IMR-90 (cell line): ENCODE results near the gene SBNO1. TPM values are rescaled to one million over a fixed set of nuclear protein-coding genes. Genes with fewer than 3 reads are reported as not detected.

ENCODE experiments used
- ATAC-seq: fragments of 200-7000 bp; cut with Tn5 transposase; 2 replicates; pipeline ENCODE4 v1.9.1; 2020; ENCODE audit warnings: low read depth, mild to moderate bottlenecking, moderate library complexity
- BruUV-seq: library from RNA; stranded (reverse); fragments of 400-500 nt; replicated peaks from 2 replicates; lab custom pipeline; 2021; lab: Mats Ljungman, UMichigan
- CTCF ChIA-PET: fragments of 300-600 bp; formaldehyde crosslinking; extraction: SDS; loops from one replicate; lab custom pipeline; 2021; ENCODE audit warnings: antibody characterized with exemption; lab: Yijun Ruan, JAX
- POLR2A ChIA-PET: fragments of 300-600 bp; sonication (Branson Sonifier 250); formaldehyde crosslinking; loops from one replicate; lab custom pipeline; 2022; ENCODE audit warnings: antibody characterized with exemption; ENCODE audit not compliant: unreplicated experiment; lab: Charles Lee
- DNase-seq: peaks from one replicate; pipeline ENCODE4 v3.0.0; 2013
- H2AFZ ChIP-seq: replicated peaks from 2 replicates; pipeline ENCODE3; 2013; ENCODE audit warnings: low read length, mild to moderate bottlenecking; ENCODE audit not compliant: poor library complexity
- H2AK5ac ChIP-seq: 2 replicates; pipeline ENCODE4 v1.6.1; 2013; ENCODE audit warnings: low read depth, low read length, inconsistent platforms
- H2AK9ac ChIP-seq: replicated peaks from 2 replicates; pipeline ENCODE3; 2013; ENCODE audit warnings: mild to moderate bottlenecking, low read depth, low read length, moderate library complexity; ENCODE audit not compliant: poor library complexity
- H2BK120ac ChIP-seq: 2 replicates; pipeline ENCODE4 v1.6.1; 2013; ENCODE audit warnings: low read depth, low read length, inconsistent platforms
- H2BK15ac ChIP-seq: 3 replicates; pipeline ENCODE4 v1.6.1; 2013; ENCODE audit warnings: low read depth, low read length, inconsistent platforms
- H2BK20ac ChIP-seq: 2 replicates; pipeline ENCODE4 v1.6.1; 2013; ENCODE audit warnings: low read depth, mild to moderate bottlenecking, inconsistent platforms, low read length, moderate library complexity
- H2BK5ac ChIP-seq: 2 replicates; pipeline ENCODE4 v1.6.1; 2013; ENCODE audit warnings: mild to moderate bottlenecking, low read depth, low read length, inconsistent platforms; ENCODE audit not compliant: poor library complexity, severe bottlenecking
- H3K14ac ChIP-seq: replicated peaks from 2 replicates; pipeline ENCODE4 v1.6.1; 2013; ENCODE audit warnings: low read depth, low read length, inconsistent platforms
- H3K18ac ChIP-seq: 2 replicates; pipeline ENCODE4 v1.6.1; 2013; ENCODE audit warnings: low read depth, low read length, control low read depth
- H3K23ac ChIP-seq: 2 replicates; pipeline ENCODE4 v1.6.1; 2013; ENCODE audit warnings: low read depth, low read length, inconsistent platforms
- H3K27ac ChIP-seq: 2 replicates; pipeline ENCODE4 v1.5.1; 2013; ENCODE audit warnings: mild to moderate bottlenecking, control low read depth, low read length; ENCODE audit not compliant: insufficient read depth
- H3K27me3 ChIP-seq: 2 replicates; pipeline ENCODE4 v1.6.1; 2013; ENCODE audit warnings: low read length; ENCODE audit not compliant: control insufficient read depth, insufficient read depth
- H3K36me3 ChIP-seq: 2 replicates; pipeline ENCODE4 v1.6.1; 2013; ENCODE audit warnings: low read length, mixed read lengths; ENCODE audit not compliant: control insufficient read depth, insufficient read depth
- H3K4ac ChIP-seq: 2 replicates; pipeline ENCODE4 v1.6.1; 2013; ENCODE audit warnings: low read depth, low read length, inconsistent platforms
- H3K4me1 ChIP-seq: 2 replicates; pipeline ENCODE4 v1.6.1; 2013; ENCODE audit warnings: low read length, mixed read lengths; ENCODE audit not compliant: control insufficient read depth, insufficient read depth
- H3K4me2 ChIP-seq: 2 replicates; pipeline ENCODE4 v1.6.1; 2013; ENCODE audit warnings: low read depth, mild to moderate bottlenecking, control low read depth, low read length, moderate library complexity
- H3K4me3 ChIP-seq: 2 replicates; pipeline ENCODE4 v1.5.1; 2013; ENCODE audit warnings: low read depth, mild to moderate bottlenecking, control low read depth, low read length, moderate library complexity; ENCODE audit not compliant: insufficient read depth
- H3K56ac ChIP-seq: 2 replicates; pipeline ENCODE4 v1.6.1; 2013; ENCODE audit warnings: low read length, inconsistent platforms; ENCODE audit not compliant: insufficient read depth; ENCODE audit errors: extremely low read depth
- H3K79me1 ChIP-seq, 2 experiments: 2 replicates each; pipeline ENCODE4 v1.6.1; 2013; ENCODE audit warnings: low read length in 2 of 2, inconsistent platforms in 1 of 2, low read depth in 1 of 2
- H3K9ac ChIP-seq: 2 replicates; pipeline ENCODE4 v1.6.1; 2013; ENCODE audit warnings: low read depth, low read length, control low read depth
- H3K9me1 ChIP-seq: 2 replicates; pipeline ENCODE4 v1.6.1; 2013; ENCODE audit warnings: low read length, inconsistent platforms; ENCODE audit not compliant: insufficient read depth
- H3K9me3 ChIP-seq: 2 replicates; pipeline ENCODE4 v1.6.1; 2013; ENCODE audit warnings: low read length; ENCODE audit not compliant: control insufficient read depth, insufficient read depth
- H4K20me1 ChIP-seq: 2 replicates; pipeline ENCODE4 v1.6.1; 2013; ENCODE audit warnings: low read length, inconsistent platforms; ENCODE audit not compliant: insufficient read depth
- H4K5ac ChIP-seq: 2 replicates; pipeline ENCODE4 v1.6.1; 2013; ENCODE audit warnings: mild to moderate bottlenecking, low read depth, low read length, control low read depth
- H4K8ac ChIP-seq, 2 experiments: 2 replicates each; pipeline ENCODE4 v1.6.1; 2013; ENCODE audit warnings: low read depth in 2 of 2, low read length in 2 of 2, control low read depth in 1 of 2, inconsistent platforms in 1 of 2
- H4K91ac ChIP-seq: 2 replicates; pipeline ENCODE4 v1.6.1; 2013; ENCODE audit warnings: low read depth, low read length, inconsistent platforms; ENCODE audit not compliant: insufficient read depth
- MAFK ChIP-seq: IDR thresholded peaks from 2 replicates; pipeline ENCODE4 v1.6.1; 2012; ENCODE audit warnings: low read depth, low read length, improper control_type of control experiment
- WGBS, 2 experiments: methylation state at CpG; one replicate each; pipeline versions ENCODE4 v1.1.5 to v1.1.7; 2013; ENCODE audit warnings: missing lambda C conversion rate in 2 of 2; ENCODE audit not compliant: insufficient read length in 1 of 2; ENCODE audit errors: extremely low coverage in 2 of 2; 5-methylcytosine and 5-hydroxymethylcytosine counted together
- dilution Hi-C: fragments of 300-500 bp; cut with HindIII; formaldehyde crosslinking; loops from one replicate; pipeline ENCODE4 v1.14.3; 2018; ENCODE audit warnings: low sequenced_read_pairs; ENCODE audit not compliant: unreplicated experiment
- in situ Hi-C: fragments of 300-500 bp; cut with MboI; formaldehyde crosslinking; loops from 3 replicates; pipeline ENCODE4 v1.14.3; 2019; ENCODE audit warnings: low sequenced_read_pairs, inconsistent platforms, mixed read lengths
- intact Hi-C: fragments of 100-400 bp; cut with micrococcal nuclease; formaldehyde crosslinking; loops from 2 replicates; pipeline ENCODE4 v1.10.0; 2022
- polyA plus RNA-seq, 3 experiments: library from polyadenylated mRNA; depleted of rRNA; stranded (reverse); fragments of >200 nt; gene quantifications; 2 replicates each; pipeline ENCODE4 v1.2.3, GENCODE V29; 2012; ENCODE audit warnings: low replicate concordance in 1 of 3
- total RNA-seq: library from RNA; depleted of rRNA; stranded (reverse); fragments of >200 nt; gene quantifications from 2 replicates; pipeline ENCODE4 v1.2.3, GENCODE V29; 2012

Gene SBNO1
- total and polyA plus RNA-seq, 2 of the 4 experiments (the other 2 are of a cell fraction), result 5.3 to 24.9 TPM

DNA sequence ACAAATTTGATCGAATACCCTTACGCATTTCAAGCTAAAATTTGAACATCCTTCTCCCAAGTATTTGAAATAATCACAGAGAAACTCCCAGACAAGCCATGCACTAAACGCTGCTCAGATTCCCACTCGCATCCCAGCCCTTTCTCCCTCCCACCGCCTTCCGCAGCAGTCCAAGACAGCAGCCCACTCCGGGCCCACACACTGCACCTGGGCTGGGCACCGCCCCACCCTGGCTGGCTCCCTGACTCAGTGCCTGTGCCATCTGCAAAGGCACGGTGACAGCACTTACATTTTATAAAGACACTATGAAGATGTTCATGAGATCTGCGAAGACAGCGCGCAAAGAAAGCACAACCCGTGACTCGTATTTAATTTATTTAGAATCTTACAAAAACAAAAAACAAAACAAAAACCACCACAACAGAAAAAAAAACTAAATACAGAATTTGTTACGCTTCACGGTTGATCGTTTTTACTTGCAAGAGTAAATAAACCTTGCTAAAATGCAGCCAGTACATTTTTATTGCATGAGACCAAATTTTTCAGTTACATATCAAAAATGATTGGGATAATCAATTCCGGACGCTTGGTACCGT lies 75.8 kb downstream of the SBNO1 start:
- Histone ChIP-seq H3K9me1 (no peaks in the 10 kb centered on the region), H3K14ac (no peak overlapping the region), H4K91ac (no peak overlapping the region), H3K9ac (no peak overlapping the region), H3K4me3 (no peak overlapping the region), H3K18ac (no peak overlapping the region), H2AK9ac (no peak overlapping the region), H3K23ac (no peak overlapping the region), H3K4me1 (no peaks in the 10 kb centered on the region), H2BK120ac (no peak overlapping the region), H3K56ac (no peak overlapping the region), H3K4ac (no peak overlapping the region), H3K4me2 (no peak overlapping the region), H3K27me3 (no peaks in the 10 kb centered on the region), H2AK5ac (no peak overlapping the region), H4K20me1 (no peaks in the 10 kb centered on the region), H2AFZ (no peak overlapping the region), H4K8ac (no peak overlapping the region), H3K79me1 (0 out of 4 replicates have a peak, but pooled peaks cover 0 to 11% of the 10 kb centered on the region in 2 experiments), H4K5ac (no peak overlapping the region), H3K9me3 (no peaks in the 10 kb centered on the region), H2BK20ac (no peak overlapping the region), H2BK5ac (no peak overlapping the region), H3K36me3 (peaks cover 18% of the 10 kb centered on the region), H2BK15ac (no peak overlapping the region), H3K27ac (no peak overlapping the region)
- TF ChIP-seq MAFK, result no peak
- dilution Hi-C loops, result no loop called here
- CTCF ChIA-PET, result no interaction called here
- DNase-seq, result no peak
- intact Hi-C loops, result no loop called here
- ATAC-seq, result no peak
- in situ Hi-C loops, result no loop called here
- POLR2A ChIA-PET, result no interaction called here
- WGBS, 2 experiments, result 88% methylated on average over 6 of the region's 20 CpGs; no CpG with 5 or more reads in 1 of the 2 experiments
- BruUV-seq, result no TSS peak
